Measurements from ENCODE around the gene MOB4.
"Not testable (repeated sequence)": the region's sequence is repeated elsewhere in the genome, so short reads cannot be mapped to it uniquely, and the experiment has no call there.

The MOB4 gene

DNA sequence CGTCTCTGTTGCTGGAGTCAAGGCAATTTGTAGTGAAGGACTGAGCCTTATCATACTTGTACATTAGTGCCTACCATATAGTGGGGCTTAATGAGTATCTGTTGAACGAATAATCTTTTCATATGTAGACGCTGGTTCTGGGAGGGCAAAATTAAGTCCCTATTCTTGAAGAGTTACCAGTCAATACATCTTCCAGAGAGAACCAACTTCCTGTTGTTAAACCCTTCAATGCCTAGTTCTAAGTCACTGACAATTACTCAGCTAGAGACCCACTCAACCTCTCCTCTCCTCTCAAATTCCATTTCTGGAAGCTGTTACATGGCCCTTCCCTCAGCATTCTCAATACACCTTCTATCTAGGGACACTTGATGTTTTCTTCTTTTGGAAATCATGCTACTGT is 1.1 kb upstream of the MOB4 start:
- DNase-seq (ENCODE audit: low read depth in 2 of 2): no peak

DNA sequence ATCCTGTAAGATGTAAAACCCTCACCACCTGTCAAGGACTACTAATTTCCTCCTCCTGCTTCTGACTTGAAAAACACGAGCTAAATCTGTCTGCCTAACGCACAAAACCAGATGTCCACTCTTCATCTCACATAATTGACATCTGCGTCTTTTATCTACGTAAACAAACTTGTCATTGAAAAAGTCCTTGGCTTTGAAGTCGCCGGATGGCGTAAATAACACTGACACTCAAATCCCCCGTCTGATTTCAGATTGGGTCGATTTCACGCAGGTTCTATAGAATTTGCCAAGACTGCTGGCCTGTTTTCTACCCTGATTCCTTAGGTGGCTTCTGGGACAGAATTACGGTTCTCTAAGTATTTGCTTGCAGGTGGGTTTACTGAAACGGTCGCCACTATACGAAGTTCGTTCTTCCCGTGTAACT is 539 bp upstream of the MOB4 start:
- no peak for DNase-seq (ENCODE audit: low read depth in 2 of 2)

DNA sequence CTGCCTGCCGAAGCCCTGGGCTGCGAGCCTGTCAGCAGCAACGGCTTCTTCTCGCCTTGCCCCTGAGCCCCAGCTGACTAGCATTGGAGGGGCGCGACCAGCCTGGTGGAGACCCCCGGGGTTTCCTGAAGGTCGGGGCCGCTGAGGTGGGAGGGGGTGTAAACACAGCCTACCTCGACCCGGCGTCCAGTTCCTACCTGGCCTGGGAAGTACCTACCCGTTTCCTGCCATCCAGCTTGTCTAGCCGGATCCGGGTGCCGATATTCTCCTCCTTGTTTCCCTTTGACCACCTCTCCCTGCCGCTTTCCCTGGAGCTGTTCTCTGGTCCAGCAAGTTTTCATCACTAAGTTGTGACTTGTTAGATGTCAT is 511 bp downstream of the MOB4 start:
- no peak for DNase-seq (ENCODE audit: low read depth in 2 of 2)

DNA sequence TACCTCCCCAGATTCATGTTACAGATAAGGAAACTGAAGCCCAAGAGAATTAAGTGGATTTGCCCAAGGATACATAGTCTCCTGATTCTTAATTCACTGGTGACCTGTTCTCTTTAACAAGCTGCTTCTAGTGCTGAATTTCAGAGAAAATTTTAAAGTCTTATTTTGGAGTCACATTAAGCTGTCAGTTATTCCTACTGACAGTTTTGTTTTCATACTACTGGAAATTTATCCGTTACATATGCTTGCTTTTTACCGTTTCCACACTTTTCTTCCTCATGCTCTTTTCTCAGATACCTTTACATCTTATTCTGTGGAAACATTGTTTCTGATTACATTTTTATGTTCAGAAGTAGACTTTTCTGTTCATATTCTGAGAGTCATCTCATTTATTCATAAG is 1.3 kb downstream of the MOB4 start:
- DNase-seq (ENCODE audit: low read depth in 2 of 2): no peak

DNA sequence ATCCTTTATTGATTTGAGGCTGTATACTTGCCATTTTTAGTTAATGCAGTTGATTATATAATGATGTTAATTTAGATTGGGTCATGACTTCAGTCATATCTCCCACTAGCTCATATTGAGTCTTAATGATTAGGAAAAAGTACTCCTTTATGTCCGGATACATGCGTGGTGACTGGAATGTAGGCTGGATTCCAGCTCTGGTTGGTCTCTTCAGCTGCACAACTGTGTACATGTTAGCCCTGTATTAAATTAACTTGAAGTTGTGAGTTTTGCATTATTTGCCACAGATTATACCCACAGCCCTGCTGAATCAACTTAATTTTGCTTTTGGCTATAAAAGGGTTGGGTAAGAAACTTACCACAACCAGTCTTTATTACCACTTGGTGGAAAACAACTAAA is 22.5 kb downstream of the MOB4 start:
- no peak for DNase-seq (ENCODE audit: low read depth in 2 of 2)

DNA sequence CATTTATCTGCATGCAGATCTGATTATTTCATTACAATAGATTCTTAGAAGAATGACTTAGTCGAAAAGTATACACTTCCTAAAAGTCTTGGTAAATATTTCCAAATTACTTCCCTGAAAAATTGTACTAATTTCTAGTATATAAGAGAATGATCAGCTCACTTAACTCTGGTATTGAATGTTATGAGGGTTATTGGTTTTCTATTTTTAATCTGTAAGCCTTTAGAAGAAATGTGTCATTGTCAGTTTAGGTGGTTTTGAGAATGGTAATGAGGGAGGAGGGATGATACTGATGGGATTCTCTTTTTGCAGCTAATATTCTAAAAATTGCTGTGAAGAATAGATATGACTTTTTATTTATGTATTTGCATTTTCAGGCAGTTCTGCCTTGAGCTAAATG is 23.9 kb downstream of the MOB4 start:
- DNase-seq (ENCODE audit: low read depth in 2 of 2): no peak

DNA sequence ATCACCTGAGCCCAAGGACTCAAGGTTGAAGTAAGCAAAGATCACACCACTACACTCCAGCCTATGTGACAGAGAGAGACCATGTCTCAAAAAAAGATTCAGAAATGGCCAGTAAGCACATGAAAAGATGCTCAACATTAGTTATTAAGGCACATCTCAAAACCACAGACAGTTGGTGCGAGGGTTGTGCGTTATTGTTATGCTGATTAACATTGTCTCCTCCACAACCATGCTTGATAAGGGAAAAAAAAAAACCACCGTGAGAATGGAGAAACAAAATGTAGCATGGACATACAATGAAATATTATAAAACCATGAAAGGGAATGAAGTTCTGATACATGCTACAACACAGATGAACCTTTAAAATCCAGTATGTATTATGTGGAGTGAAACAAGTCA is 27.3 kb downstream of the MOB4 start:
- DNase-seq (ENCODE audit: low read depth in 2 of 2): no peak

DNA sequence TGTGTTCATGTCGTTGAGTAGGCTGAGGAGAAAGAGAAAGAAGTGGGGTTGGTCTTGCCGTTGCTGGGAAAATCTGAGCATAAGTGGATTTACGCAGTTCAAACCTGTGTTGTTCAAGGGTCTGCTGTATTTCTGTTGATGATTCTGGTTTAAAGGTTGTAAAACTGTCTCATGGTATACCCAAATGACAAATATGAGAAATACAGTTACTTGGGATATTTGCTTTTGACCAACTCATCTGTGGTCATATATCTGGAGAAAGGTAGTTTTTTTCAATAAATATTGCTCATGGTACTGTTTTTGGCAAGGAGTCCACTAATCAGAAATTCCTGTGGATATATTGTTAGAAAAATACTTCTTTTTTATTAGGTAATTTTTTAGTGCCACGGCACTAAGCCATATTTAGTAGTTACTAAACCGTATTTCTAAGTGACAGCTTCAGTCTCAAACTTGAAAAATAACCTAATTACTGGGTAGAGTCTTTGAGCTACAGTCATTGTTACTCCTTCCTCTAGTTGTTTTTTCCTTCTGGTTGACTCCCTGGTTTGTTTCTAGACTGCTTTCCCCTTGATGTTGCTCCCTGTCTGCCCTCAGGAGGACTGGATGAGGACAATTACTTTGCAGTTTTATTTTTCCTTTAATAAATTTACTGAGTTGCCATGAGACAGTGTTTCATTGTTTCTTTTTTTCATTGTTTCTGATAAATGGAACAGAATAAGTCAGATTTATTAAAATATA is 31.5 kb downstream of the MOB4 start:
- DNase-seq (ENCODE audit: low read depth in 2 of 2): no peak

DNA sequence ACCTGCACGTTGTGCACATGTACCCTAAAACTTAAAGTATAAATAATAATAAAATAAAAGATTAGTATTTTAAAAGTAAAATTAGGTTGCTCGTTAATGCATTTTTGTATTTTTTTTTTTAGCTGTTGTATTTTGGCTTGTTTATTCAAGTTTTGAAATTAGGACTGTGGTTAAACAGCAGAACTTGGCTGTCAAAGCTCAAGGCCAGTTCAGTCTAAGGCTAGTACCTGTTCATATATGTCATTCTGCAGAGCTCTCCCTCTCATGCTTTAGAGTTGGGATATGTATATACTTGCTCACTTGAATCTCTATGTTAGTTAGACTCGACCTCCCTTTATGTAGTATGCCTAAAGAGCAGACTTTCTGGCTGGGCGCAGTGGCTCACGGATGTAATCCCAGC is 32.7 kb downstream of the MOB4 start:
- DNase-seq (ENCODE audit: low read depth in 2 of 2): no peak

DNA sequence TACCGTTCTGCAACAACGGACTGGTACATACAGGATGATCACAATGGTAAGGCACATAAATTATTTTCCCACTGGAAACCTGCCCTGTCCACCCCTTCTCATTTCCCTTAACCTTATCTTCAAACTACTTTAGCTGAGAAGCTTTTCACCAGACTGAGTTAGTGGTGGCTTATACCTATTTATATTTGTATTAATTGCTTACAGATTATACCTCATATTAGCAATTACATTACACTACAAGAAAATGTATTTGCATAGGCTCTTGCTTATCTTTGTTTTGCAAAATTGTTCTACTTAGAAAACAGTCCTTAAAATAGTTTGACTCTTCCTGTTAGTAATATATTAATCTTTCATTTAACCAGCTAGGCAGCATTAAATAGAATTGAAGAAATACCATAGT is 35.4 kb downstream of the MOB4 start:
- DNase-seq (ENCODE audit: low read depth in 2 of 2): not testable (repeated sequence)

DNA sequence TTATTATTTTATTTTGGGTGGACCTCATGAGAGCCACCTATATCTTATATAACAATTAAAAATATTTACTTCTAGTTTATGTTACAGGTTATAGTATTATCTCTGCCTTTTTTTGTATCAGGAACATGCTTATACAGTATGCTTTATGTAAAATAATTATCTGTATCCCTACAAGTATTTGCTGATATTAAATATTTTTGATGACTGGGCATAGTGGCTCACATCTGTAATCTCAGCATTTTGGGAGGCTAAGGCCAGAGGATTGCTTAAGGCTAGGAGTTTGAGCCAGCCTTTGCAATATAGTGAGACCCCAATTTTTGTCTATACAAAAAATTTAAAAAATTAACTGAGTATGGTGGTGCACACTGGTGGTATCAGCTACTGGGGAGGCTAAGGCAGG is 39.6 kb downstream of the MOB4 start:
- DNase-seq (ENCODE audit: low read depth in 2 of 2): no peak

DNA sequence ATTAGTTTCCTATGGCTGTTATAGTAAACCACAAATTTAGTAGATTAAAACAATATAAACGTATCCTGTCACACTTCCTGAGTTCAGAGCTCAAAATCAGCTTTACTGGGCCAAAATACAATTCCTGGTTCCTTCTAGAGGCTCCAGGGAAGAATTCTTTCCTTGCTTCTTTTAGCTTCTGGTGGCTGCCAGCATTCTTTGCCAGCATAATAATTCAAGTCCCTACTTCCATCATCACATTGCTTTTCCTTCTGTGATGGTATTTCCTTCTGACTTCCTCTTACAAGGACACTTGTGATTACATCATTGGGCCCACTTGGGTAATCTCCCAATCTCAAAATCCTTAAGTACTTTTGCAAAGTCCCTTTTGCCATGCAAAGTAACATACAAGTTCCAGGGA is 40.6 kb downstream of the MOB4 start:
- no peak for DNase-seq (ENCODE audit: low read depth in 2 of 2)

DNA sequence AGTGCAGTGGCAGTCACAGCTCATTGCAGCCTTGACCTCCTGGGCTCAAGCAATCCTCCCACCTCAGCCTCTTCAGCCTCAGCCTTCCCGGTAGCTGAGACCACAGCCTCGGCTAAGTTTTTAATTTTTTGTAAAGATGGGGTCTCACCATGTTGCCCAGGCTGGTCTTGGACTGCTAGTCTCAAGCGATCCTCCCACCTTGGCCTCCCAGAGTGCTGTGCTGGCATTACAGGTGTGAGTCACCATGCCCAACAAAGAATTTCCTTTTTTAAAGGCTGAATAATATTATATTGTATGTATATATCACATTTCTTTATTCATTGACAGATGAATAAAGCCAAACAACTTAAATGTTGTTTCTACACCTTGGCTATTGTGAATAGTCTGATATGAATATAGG is 42.5 kb downstream of the MOB4 start:
- DNase-seq (ENCODE audit: low read depth in 2 of 2): no peak

DNA sequence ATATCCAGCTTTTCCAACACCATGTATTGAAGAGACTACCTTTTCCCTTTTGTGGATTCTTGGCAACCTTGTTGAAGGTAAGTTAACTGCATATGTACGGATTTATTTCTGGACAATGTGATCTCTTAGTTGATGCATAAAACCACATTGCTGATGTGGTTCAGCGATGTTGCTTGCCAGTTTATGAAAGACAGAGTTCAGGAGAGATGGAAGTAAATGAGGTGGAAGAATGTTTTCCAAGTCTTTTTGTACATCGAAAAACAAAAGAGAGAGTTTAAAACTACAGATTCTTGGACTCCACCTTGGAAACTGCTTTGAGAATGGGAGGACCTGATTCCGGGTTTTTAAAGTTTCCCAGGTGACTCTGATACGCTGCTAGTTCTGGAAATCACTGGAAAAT is 43.8 kb downstream of the MOB4 start:
- DNase-seq (ENCODE audit: low read depth in 2 of 2): no peak

DNA sequence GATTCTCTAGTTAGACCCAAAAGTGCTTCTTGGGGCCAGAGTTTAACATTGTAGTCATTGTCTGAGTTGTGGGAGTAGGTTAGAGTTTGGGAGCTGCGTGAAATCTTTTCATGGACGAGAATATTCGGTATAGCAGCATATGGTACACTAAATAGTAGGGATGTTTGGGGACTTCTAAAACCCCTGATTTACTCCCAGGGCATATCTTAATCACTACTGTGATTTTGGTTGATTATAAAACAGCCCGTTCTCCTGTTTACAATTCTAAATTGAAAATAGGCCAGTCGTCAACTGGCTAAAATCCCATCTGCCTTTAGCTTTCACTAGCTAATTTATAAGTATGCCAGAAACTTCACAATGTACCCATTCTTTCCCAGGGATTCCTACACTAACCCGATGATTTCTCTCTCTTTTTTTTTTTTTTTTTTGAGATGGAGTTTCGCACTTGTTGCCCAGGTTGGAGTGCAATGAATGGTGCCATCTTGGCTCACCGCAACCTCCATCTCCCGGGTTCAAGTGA is 44.3 kb downstream of the MOB4 start:
- DNase-seq (ENCODE audit: low read depth in 2 of 2): no peak

DNA sequence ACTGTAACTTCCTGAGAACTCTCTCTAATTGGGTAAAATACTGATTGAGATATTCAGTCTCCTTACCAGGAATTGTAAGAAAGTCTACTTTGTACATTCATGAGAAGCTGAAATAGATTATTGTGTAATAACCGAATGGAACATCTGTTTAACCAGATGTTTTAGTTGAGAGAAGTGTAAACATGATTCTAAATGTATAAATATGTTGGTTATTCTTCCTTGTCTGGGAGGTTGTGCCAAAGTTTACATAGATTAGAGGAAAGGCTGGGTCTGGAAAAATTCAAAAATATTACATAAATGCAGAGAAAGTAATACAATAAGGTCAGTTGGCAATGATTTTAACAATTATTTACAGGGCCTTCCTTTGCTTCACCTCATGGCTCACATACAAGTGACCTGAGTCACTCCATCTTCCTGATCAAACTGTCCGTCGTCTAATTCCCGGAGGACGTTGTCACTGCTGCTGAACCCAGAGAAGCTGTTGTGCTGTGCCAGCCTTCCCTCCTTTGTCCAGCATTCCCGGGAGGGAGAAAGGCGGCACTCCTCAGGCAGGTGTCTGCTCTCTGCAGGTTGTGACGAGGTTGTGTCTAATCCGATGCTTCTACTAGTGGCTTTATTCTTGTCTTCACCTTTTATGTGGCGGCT is 55.9 kb downstream of the MOB4 start:
- no peak for DNase-seq (ENCODE audit: low read depth in 2 of 2)

DNA sequence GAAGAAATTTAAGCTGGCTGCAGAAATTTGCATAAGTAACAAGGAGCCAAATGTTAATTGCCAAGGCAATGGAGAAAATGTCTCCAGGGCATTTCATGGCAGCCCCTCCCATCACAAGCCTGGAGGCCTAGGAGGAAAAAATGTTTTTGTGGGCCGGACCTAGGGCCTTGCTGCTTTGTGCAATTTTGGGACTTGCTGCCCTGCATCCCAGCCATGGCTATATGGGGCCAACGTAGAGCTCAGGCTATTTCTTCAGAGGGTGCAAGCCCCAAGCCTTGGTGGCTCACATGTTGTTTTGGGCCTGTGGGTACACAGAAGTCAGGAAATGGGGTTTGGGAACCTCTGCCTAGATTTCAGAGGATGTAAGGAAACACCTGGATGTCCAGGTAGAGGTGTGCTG is 57.7 kb downstream of the MOB4 start:
- no peak for DNase-seq (ENCODE audit: low read depth in 2 of 2)

DNA sequence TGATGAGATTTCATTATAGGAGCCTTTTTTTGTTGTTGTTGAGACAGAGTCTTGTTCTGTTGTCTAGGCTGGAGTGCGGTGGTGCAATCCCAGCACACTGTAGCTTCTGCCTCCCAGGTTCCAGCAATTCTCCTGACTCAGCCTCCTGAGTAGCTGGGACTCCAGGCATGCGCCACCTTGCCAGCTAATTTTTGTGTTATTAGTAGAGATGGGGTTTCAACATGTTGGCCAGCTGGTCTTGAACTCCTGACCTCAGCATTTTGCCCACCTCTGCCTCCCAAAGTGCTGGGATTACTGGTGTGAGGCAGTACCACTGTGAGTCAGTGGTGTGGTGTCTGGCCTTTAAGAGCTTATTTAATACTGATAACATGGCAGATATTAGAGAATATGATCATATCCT is 60.1 kb downstream of the MOB4 start:
- DNase-seq (ENCODE audit: low read depth in 2 of 2): no peak

DNA sequence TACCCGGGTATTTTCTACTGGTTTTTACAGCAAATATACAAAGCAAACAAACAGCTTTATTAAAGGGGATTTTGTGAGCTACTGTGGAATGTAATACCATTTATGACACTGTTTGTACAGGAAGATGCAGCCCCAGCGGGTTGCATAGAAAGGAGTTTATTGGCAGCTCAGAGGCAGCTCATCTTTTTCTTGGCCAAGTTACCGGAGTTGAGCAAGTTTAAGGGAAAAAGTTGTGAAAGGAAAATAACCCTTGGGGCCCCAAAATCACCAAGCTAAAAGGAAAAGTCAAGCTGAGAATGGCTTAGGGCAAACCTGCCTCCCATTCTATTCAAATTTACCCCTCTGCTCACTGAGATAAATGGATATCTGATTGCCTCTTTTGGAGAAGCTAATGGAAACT is 60.8 kb downstream of the MOB4 start:
- no peak for DNase-seq (ENCODE audit: low read depth in 2 of 2)

DNA sequence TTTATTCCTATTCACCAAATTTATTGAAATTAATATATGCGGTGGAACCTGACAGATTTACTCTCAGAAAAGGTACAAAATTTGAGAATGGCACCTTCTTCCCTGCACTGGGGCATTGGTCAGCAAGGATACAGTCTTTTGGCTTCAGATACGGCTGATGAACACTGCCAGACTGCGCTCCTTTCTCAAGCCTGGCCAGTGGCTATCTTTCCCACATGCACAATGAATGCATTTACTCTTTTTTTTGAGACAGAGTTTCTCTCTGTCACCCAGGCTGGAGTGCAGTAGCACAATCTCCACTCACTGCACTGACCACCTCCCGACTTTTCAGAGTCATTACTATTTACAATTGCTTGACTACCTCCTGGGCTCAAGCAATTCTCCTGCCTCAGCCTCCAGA is 61.6 kb downstream of the MOB4 start:
- DNase-seq (ENCODE audit: low read depth in 2 of 2): no peak

DNA sequence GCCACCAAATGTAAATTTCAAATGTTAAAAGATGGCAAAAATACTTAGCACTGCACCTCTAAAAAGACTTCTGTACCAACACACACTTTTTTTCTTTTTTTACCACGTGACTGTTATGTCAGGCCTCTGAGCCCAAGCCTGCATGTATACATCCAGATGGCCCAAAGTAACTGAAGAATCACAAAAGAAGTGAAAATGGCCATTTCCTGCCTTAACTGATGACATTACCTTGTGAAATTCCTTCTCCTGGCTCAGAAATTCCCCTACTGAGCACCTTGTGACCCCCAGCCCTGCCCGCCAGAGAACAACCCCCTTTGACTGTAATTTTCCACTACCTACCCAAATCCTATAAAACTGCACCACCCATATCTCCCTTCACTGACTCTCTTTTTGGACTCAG is 62.4 kb downstream of the MOB4 start:
- DNase-seq (ENCODE audit: low read depth in 2 of 2): not testable (repeated sequence)

DNA sequence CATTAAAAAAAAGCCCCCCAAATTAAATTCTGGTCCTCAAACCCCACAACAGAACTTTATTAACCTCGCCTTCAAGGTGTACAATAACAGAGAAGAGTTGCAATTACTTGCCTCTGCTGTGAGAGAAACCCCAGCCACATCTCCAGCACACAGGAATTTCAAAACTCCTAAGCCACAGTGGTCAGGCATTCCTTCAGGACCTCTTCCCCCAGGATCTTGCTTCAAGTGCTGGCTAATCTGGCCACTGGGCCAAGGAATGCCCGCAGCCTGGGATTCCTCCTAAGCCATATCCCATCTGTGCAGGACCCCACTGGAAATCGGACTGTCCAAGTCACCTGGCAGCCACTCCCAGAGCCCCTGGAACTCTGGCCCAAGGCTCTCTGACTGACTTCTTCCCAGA is 64.3 kb downstream of the MOB4 start:
- DNase-seq (ENCODE audit: low read depth in 2 of 2): not testable (repeated sequence)

DNA sequence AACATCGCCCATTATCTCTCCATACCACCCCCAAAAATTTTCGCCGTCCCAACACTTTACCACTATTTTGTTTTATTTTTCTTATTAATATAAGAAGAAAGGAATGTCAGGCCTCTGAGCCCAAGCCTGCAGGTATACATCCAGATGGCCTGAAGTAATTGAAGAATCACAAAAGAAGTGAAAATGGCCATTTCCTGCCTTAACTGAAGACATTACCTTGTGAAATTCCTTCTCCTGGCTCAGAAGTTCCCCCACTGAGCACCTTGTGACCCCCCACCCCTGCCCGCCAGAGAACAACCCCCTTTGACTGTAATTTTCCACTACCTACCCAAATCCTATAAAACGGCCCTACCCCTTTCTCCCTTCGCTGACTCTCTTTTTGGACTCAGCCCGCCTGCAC is 71.4 kb downstream of the MOB4 start:
- DNase-seq (ENCODE audit: low read depth in 2 of 2): not testable (repeated sequence)

All from stimulated activated CD8-positive, alpha-beta memory T cell treated with anti-CD3 and anti-CD28 coated beads, Interleukin-7, amount 100 ng/mL, for 4 hours (primary cell).